ENCODE measurements around the gene NDUFS6.

GRCh38 chr5:1850324-1851154 is 49.3 kb downstream of the NDUFS6 start:
- TF ChIP-seq, protein P1, sequence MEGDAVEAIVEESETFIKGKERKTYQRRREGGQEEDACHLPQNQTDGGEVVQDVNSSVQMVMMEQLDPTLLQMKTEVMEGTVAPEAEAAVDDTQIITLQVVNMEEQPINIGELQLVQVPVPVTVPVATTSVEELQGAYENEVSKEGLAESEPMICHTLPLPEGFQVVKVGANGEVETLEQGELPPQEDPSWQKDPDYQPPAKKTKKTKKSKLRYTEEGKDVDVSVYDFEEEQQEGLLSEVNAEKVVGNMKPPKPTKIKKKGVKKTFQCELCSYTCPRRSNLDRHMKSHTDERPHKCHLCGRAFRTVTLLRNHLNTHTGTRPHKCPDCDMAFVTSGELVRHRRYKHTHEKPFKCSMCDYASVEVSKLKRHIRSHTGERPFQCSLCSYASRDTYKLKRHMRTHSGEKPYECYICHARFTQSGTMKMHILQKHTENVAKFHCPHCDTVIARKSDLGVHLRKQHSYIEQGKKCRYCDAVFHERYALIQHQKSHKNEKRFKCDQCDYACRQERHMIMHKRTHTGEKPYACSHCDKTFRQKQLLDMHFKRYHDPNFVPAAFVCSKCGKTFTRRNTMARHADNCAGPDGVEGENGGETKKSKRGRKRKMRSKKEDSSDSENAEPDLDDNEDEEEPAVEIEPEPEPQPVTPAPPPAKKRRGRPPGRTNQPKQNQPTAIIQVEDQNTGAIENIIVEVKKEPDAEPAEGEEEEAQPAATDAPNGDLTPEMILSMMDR (IDR thresholded peaks at IDR 0.05), result no peak
- no peak for TF ChIP-seq POLR2A (IDR thresholded peaks at IDR 0.05)

Data from testis (tissue), 2 donors.